Activated CD4-positive, alpha-beta memory T cell treated with anti-CD3 and anti-CD28 coated beads for 36 hours (primary cell): ENCODE measurements around the gene DNAH2. TPM values are rescaled to one million over a fixed set of nuclear protein-coding genes. Genes with fewer than 3 reads are reported as not detected.

Experiments used
- CTCF ChIA-PET: fragments of 350-600 bp; sonication (Branson Sonifier 250); formaldehyde crosslinking; loops from one replicate; lab custom pipeline; 2021; ENCODE audit warnings: antibody characterized with exemption, inconsistent platforms; lab: Charles Lee
- POLR2A ChIA-PET: fragments of 350-600 bp; sonication (Branson Sonifier 250); formaldehyde crosslinking; loops from one replicate; lab custom pipeline; 2021; ENCODE audit warnings: antibody characterized with exemption; lab: Charles Lee
- DNase-seq: peaks from one replicate; pipeline ENCODE4 v3.0.0-alpha.2; 2020
- H3K27ac Mint-ChIP-seq: one replicate; pipeline ENCODE4 v1.8.0; 2021; ENCODE audit warnings: mixed read lengths
- H3K27me3 Mint-ChIP-seq: one replicate; pipeline ENCODE4 v1.8.0; 2021; ENCODE audit warnings: mixed read lengths
- H3K36me3 Mint-ChIP-seq: one replicate; pipeline ENCODE4 v1.8.0; 2021; ENCODE audit warnings: mixed read lengths
- H3K4me1 Mint-ChIP-seq: one replicate; pipeline ENCODE4 v1.8.0; 2021; ENCODE audit warnings: low read depth, mixed read lengths
- H3K4me3 Mint-ChIP-seq: one replicate; pipeline ENCODE4 v1.8.0; 2021; ENCODE audit warnings: mild to moderate bottlenecking, mixed read lengths
- H3K9me3 Mint-ChIP-seq: one replicate; pipeline ENCODE4 v1.8.0; 2021; ENCODE audit warnings: mixed read lengths
- intact Hi-C: fragments of 100-400 bp; cut with micrococcal nuclease; formaldehyde crosslinking; loops from one replicate; pipeline ENCODE4 v1.15.1; 2023
- total RNA-seq, 2 experiments: library from RNA; stranded (reverse); gene quantifications; one replicate each; pipeline ENCODE4 v1.2.3, GENCODE V29; 2021

DNAH2 gene
- total RNA-seq, 2 experiments from 2014 or later: not detected

- Mint-ChIP-seq H3K4me3 (peak overlapping the region; percentile 80), H3K27me3 (peaks cover 1% of the 10 kb centered on the region), H3K9me3 (no peaks in the 10 kb centered on the region), H3K27ac (peak overlapping the region; percentile 61), H3K36me3 (no peaks in the 10 kb centered on the region), H3K4me1 (peaks cover 24% of the 10 kb centered on the region)
- ChIA-PET POLR2A (interaction anchor here (1.1 to 3.5 kb wide), 4 partner anchors 10 to 24 kb away, joined by 3 to 18 read pairs (median 8); partner anchors contain the start of genes CYB5D1 and NAA38), CTCF (interaction anchor here (0.9 to 7.2 kb wide), 10 partner anchors 9 to 246 kb away, joined by 3 to 70 read pairs (median 7); partner anchors contain the start of gene TP53)
- no peak for DNase-seq
- intact Hi-C loops: loop anchor here (10.0 kb wide), 1 partner anchor 352 kb away; no protein-coding TSS in a partner anchor
Observed at GRCh38 chr17:7833011-7833794, 115.7 kb downstream of the DNAH2 start.

- H3K27me3 Mint-ChIP-seq: peaks cover 1% of the 10 kb centered on the region
- H3K27ac Mint-ChIP-seq: peak within 1 kb of the TSS; percentile 95
- intact Hi-C loops: loop anchor here (1.0 to 10.0 kb wide), 3 partner anchors 53 to 351 kb away; partner anchors contain the start of gene TP53
- POLR2A ChIA-PET: interaction anchor here (1.1 to 3.5 kb wide), 6 partner anchors 9 to 250 kb away, joined by 5 to 24 read pairs (median 10); partner anchors contain the start of genes CYB5D1, MPDU1 and NAA38
- no peaks in the 10 kb centered on the region for H3K9me3 Mint-ChIP-seq
- CTCF ChIA-PET: interaction anchor here (0.5 to 7.2 kb wide), 16 partner anchors 10 to 245 kb away, joined by 3 to 70 read pairs (median 8); partner anchors contain the start of genes CYB5D1, NAA38, TP53 and WRAP53
- peaks cover 30% of the 10 kb centered on the region for H3K4me1 Mint-ChIP-seq
- H3K4me3 Mint-ChIP-seq: peak within 1 kb of the TSS; percentile 80
- no peaks in the 10 kb centered on the region for H3K36me3 Mint-ChIP-seq
- peak; percentile 93 for DNase-seq
Observed at GRCh38 chr17:7833795-7834541, 116.4 kb downstream of the DNAH2 start, which contains the start of gene KDM6B. KDM6B (plus strand) TSS chr17:7834217; CDS start chr17:7845555, 11,338 bp downstream.

GRCh38 chr17:7834542-7834956 lies 117.0 kb downstream of the DNAH2 start:
- H3K36me3 Mint-ChIP-seq: no peaks in the 10 kb centered on the region
- CTCF ChIA-PET: interaction anchor here (0.6 to 7.2 kb wide), 23 partner anchors 10 to 430 kb away, joined by 3 to 70 read pairs (median 4); partner anchors contain the start of genes CYB5D1, KCNAB3, NAA38 and TMEM256
- DNase-seq: peak; percentile 69
- H3K27ac Mint-ChIP-seq: peak overlapping the region; percentile 95
- peak overlapping the region; percentile 80 for H3K4me3 Mint-ChIP-seq
- no peaks in the 10 kb centered on the region for H3K9me3 Mint-ChIP-seq
- H3K4me1 Mint-ChIP-seq: peaks cover 36% of the 10 kb centered on the region
- no peaks in the 10 kb centered on the region for H3K27me3 Mint-ChIP-seq
- intact Hi-C loops: loop anchor here (1.0 to 10.0 kb wide), 3 partner anchors 53 to 350 kb away; partner anchors contain the start of gene TP53
- POLR2A ChIA-PET: interaction anchor here (1.4 to 3.5 kb wide), 6 partner anchors 8 to 251 kb away, joined by 4 to 24 read pairs (median 10); partner anchors contain the start of genes CYB5D1, MPDU1 and NAA38

GRCh38 chr17:7834957-7835813 lies 117.6 kb downstream of the DNAH2 start:
- intact Hi-C loops: loop anchor here (1.0 to 10.0 kb wide), 8 partner anchors 9 to 351 kb away; partner anchors contain the start of genes MPDU1, NAA38, POLR2A and TP53
- H3K4me1 Mint-ChIP-seq: peaks cover 43% of the 10 kb centered on the region
- H3K9me3 Mint-ChIP-seq: no peaks in the 10 kb centered on the region

GRCh38 chr17:7835814-7836595 lies 118.5 kb downstream of the DNAH2 start:
- peak overlapping the region; percentile 90 for H3K4me3 Mint-ChIP-seq
- intact Hi-C loops: loop anchor here (1.0 to 10.0 kb wide), 7 partner anchors 8 to 352 kb away; partner anchors contain the start of genes MPDU1, NAA38, POLR2A and TP53
- no peaks in the 10 kb centered on the region for H3K9me3 Mint-ChIP-seq
- DNase-seq: no peak
- ChIA-PET CTCF (interaction anchor here (0.9 to 7.2 kb wide), 17 partner anchors 9 to 222 kb away, joined by 3 to 70 read pairs (median 6); partner anchors contain the start of genes CYB5D1, NAA38, TP53 and WRAP53), POLR2A (interaction anchor here (0.6 to 3.5 kb wide), 8 partner anchors 9 to 252 kb away, joined by 3 to 24 read pairs (median 4); partner anchors contain the start of genes CYB5D1, MPDU1 and NAA38)
- peaks cover 51% of the 10 kb centered on the region for H3K4me1 Mint-ChIP-seq
- no peaks in the 10 kb centered on the region for H3K27me3 Mint-ChIP-seq
- H3K36me3 Mint-ChIP-seq: no peaks in the 10 kb centered on the region
- peak overlapping the region; percentile 90 for H3K27ac Mint-ChIP-seq

More at GRCh38 chr17:7834957-7835813, 117.6 kb downstream of the DNAH2 start:
- POLR2A ChIA-PET: interaction anchor here (0.9 to 3.5 kb wide), 7 partner anchors 8 to 251 kb away, joined by 3 to 24 read pairs (median 10); partner anchors contain the start of genes CYB5D1, MPDU1 and NAA38
- peak; percentile 95 for DNase-seq
- CTCF ChIA-PET: interaction anchor here (0.6 to 7.2 kb wide), 23 partner anchors 9 to 431 kb away, joined by 3 to 70 read pairs (median 5); partner anchors contain the start of genes CYB5D1, KCNAB3, NAA38 and TMEM256
- peak overlapping the region; percentile 90 for H3K4me3 Mint-ChIP-seq
- no peaks in the 10 kb centered on the region for H3K36me3 Mint-ChIP-seq
- peak overlapping the region; percentile 95 for H3K27ac Mint-ChIP-seq
- no peaks in the 10 kb centered on the region for H3K27me3 Mint-ChIP-seq

- H3K27me3 Mint-ChIP-seq: no peaks in the 10 kb centered on the region
- DNase-seq: peak; percentile 84
- POLR2A ChIA-PET: interaction anchor here (0.6 to 3.5 kb wide), 6 partner anchors 8 to 149 kb away, joined by 3 to 24 read pairs (median 5); partner anchors contain the start of genes CYB5D1, NAA38 and TP53
- H3K9me3 Mint-ChIP-seq: no peaks in the 10 kb centered on the region
- H3K36me3 Mint-ChIP-seq: no peaks in the 10 kb centered on the region
- peaks cover 56% of the 10 kb centered on the region for H3K4me1 Mint-ChIP-seq
- H3K27ac Mint-ChIP-seq: peak overlapping the region; percentile 90
- CTCF ChIA-PET: interaction anchor here (0.7 to 7.2 kb wide), 5 partner anchors 13 to 93 kb away, joined by 3 to 57 read pairs (median 6); partner anchors contain the start of genes CYB5D1 and NAA38
- intact Hi-C loops: loop anchor here (5.0 to 10.0 kb wide), 2 partner anchors 255 to 348 kb away; partner anchors contain the start of gene MPDU1
- H3K4me3 Mint-ChIP-seq: peak overlapping the region; percentile 90
Observed at GRCh38 chr17:7836596-7837407, 119.3 kb downstream of the DNAH2 start.

GRCh38 chr17:7837408-7838088 lies 120.0 kb downstream of the DNAH2 start:
- intact Hi-C loops: loop anchor here (5.0 to 10.0 kb wide), 2 partner anchors 255 to 347 kb away; partner anchors contain the start of gene MPDU1
- POLR2A ChIA-PET: interaction anchor here (0.6 to 1.4 kb wide), 3 partner anchors 8 to 203 kb away, joined by 3 to 6 read pairs (median 4); partner anchors contain the start of gene TP53
- CTCF ChIA-PET: interaction anchor here (1.2 to 7.2 kb wide), 2 partner anchors 14 to 46 kb away, joined by 3 to 57 read pairs; no protein-coding TSS in a partner anchor
- no peaks in the 10 kb centered on the region for H3K36me3 Mint-ChIP-seq
- H3K27ac Mint-ChIP-seq: peak overlapping the region; percentile 90
- H3K4me3 Mint-ChIP-seq: peak overlapping the region; percentile 90
- DNase-seq: no peak
- no peaks in the 10 kb centered on the region for H3K27me3 Mint-ChIP-seq
- H3K9me3 Mint-ChIP-seq: no peaks in the 10 kb centered on the region
- peaks cover 56% of the 10 kb centered on the region for H3K4me1 Mint-ChIP-seq
